CD14-positive monocyte (primary cell): ENCODE results near the gene TDP2. TPM values are rescaled to one million over a fixed set of nuclear protein-coding genes. Genes with fewer than 3 reads are reported as not detected.

Experiments
- DNase-seq, 3 donors: peaks; one replicate each; pipeline ENCODE4 v3.0.0-alpha.2; 2011 to 2022
- H2AFZ ChIP-seq: 2 replicates; pipeline ENCODE4 v1.6.0; 2012; ENCODE audit warnings: mild to moderate bottlenecking, low read depth, low read length, inconsistent platforms; ENCODE audit not compliant: insufficient read depth, poor library complexity, severe bottlenecking
- H3K27ac ChIP-seq, 2 donors: 1 replicate in 1 of 2; 2 replicates in 1 of 2; pipeline ENCODE4 v1.5.1; 2012 to 2013; ENCODE audit warnings: low read length in 2 of 2, control low read depth in 1 of 2, inconsistent platforms in 1 of 2, low read depth in 1 of 2, mild to moderate bottlenecking in 1 of 2
- H3K27me3 ChIP-seq, 2 donors: one replicate each; pipeline versions ENCODE4 v1.6.0 to v1.6.1; 2011 to 2013; ENCODE audit warnings: low read length in 2 of 2; ENCODE audit not compliant: control insufficient read depth in 2 of 2, insufficient read depth in 2 of 2
- H3K36me3 ChIP-seq, 2 donors: replicated peaks in 1 of 2; 1 replicate in 1 of 2; 2 replicates in 1 of 2; pipeline versions ENCODE4 v1.5.1 to v1.6.1; 2012 to 2013; ENCODE audit warnings: low read length in 2 of 2, control low read depth in 1 of 2, inconsistent platforms in 1 of 2, mild to moderate bottlenecking in 1 of 2; ENCODE audit not compliant: insufficient read depth in 2 of 2, control insufficient read depth in 1 of 2
- H3K4me1 ChIP-seq, 2 donors: 1 replicate in 1 of 2; 2 replicates in 1 of 2; pipeline versions ENCODE4 v1.5.1 to v1.6.1; 2012 to 2013; ENCODE audit warnings: low read length in 2 of 2, control low read depth in 1 of 2, inconsistent platforms in 1 of 2, mild to moderate bottlenecking in 1 of 2, moderate library complexity in 1 of 2; ENCODE audit not compliant: insufficient read depth in 2 of 2, control insufficient read depth in 1 of 2
- H3K4me2 ChIP-seq: replicated peaks from 2 replicates; pipeline ENCODE3; 2012; ENCODE audit warnings: low read length, moderate library complexity, mild to moderate bottlenecking; ENCODE audit not compliant: poor library complexity, severe bottlenecking; ENCODE audit errors: extremely low read depth
- H3K4me3 ChIP-seq, 3 experiments: fragments of 200-600 bp in 1 of 3; sonication (generic) in 1 of 3; replicated peaks in 1 of 3; 1 replicate in 2 of 3; 2 replicates in 1 of 3; pipeline ENCODE4 v1.5.1; 2011 to 2013; ENCODE audit warnings: low read length in 3 of 3, mild to moderate bottlenecking in 3 of 3, control low read depth in 2 of 3, low read depth in 2 of 3, inconsistent platforms in 1 of 3, moderate library complexity in 1 of 3
- H3K79me2 ChIP-seq: 2 replicates; pipeline ENCODE4 v1.6.0; 2012; ENCODE audit warnings: mild to moderate bottlenecking, control low read depth, inconsistent platforms, low read length, moderate library complexity; ENCODE audit not compliant: insufficient read depth
- H3K9ac ChIP-seq: 2 replicates; pipeline ENCODE4 v1.6.0; 2017; ENCODE audit warnings: low read length, mild to moderate bottlenecking; ENCODE audit not compliant: insufficient read depth, poor library complexity, severe bottlenecking
- H3K9me3 ChIP-seq, 2 donors: replicated peaks in 1 of 2; 1 replicate in 1 of 2; 2 replicates in 1 of 2; pipeline versions ENCODE4 v1.5.1 to v1.6.1; 2012 to 2013; ENCODE audit warnings: low read length in 2 of 2, control low read depth in 1 of 2; ENCODE audit not compliant: control insufficient read depth in 1 of 2, insufficient read depth in 1 of 2
- H4K20me1 ChIP-seq: 2 replicates; pipeline ENCODE4 v1.6.0; 2012; ENCODE audit warnings: mild to moderate bottlenecking, low read length, control low read depth, moderate library complexity; ENCODE audit not compliant: insufficient read depth
- H3K27ac Mint-ChIP-seq, 7 donors: one replicate each; pipeline ENCODE4 v1.8.0; 2020; ENCODE audit warnings: mild to moderate bottlenecking in 7 of 7, mixed read lengths in 7 of 7, moderate library complexity in 6 of 7, inconsistent platforms in 2 of 7
- H3K27me3 Mint-ChIP-seq, 3 donors: one replicate each; pipeline ENCODE4 v1.8.0; 2021 to 2022; ENCODE audit warnings: low read depth in 3 of 3, mild to moderate bottlenecking in 3 of 3, mixed read lengths in 3 of 3, moderate library complexity in 3 of 3, inconsistent platforms in 1 of 3
- H3K36me3 Mint-ChIP-seq, 2 donors: one replicate each; pipeline ENCODE4 v1.8.0; 2020; ENCODE audit warnings: mixed read lengths in 2 of 2, inconsistent platforms in 1 of 2, mild to moderate bottlenecking in 1 of 2
- H3K4me1 Mint-ChIP-seq: one replicate; pipeline ENCODE4 v1.8.0; 2020; ENCODE audit warnings: mild to moderate bottlenecking, mixed read lengths
- H3K4me3 Mint-ChIP-seq, 2 donors: one replicate each; pipeline ENCODE4 v1.8.0; 2020; ENCODE audit warnings: mild to moderate bottlenecking in 2 of 2, mixed read lengths in 2 of 2, moderate library complexity in 1 of 2
- H3K9me3 Mint-ChIP-seq, 7 donors: one replicate each; pipeline ENCODE4 v1.8.0; 2020 to 2022; ENCODE audit warnings: mixed read lengths in 7 of 7, mild to moderate bottlenecking in 6 of 7, moderate library complexity in 6 of 7, inconsistent platforms in 2 of 7
- WGBS: methylation state at CpG from one replicate; pipeline ENCODE4 v1.1.5; 2013; ENCODE audit warnings: missing lambda C conversion rate; ENCODE audit not compliant: insufficient coverage; 5-methylcytosine and 5-hydroxymethylcytosine counted together
- intact Hi-C, 2 donors: fragments of 100-400 bp; cut with micrococcal nuclease; formaldehyde crosslinking; loops; one replicate each; pipeline versions ENCODE4 v1.15.0 to v1.15.1; 2023
- polyA plus RNA-seq, 3 donors: library from polyadenylated mRNA; depleted of rRNA in 1 of 3; unstranded in 2 of 3; stranded (reverse) in 1 of 3; fragments of 300-500 nt in 2 of 3; fragments of >200 nt in 1 of 3; fragmentation: Illumina TruSeq in 2 of 3; gene quantifications; 1 replicate in 2 of 3; 2 replicates in 1 of 3; pipeline ENCODE4 v1.2.3, GENCODE V29; 2012 to 2021
- TF ChIP-seq, protein P1 (sequence below): fragments of 200-600 bp; IDR thresholded peaks from one replicate; pipeline ENCODE4 v1.8.0; 2022; ENCODE audit warnings: antibody characterized with exemption, mild to moderate bottlenecking

The TDP2 gene
- polyA plus RNA-seq, 3 donors = 21.0 to 24.2 (median 21.8) TPM

DNA sequence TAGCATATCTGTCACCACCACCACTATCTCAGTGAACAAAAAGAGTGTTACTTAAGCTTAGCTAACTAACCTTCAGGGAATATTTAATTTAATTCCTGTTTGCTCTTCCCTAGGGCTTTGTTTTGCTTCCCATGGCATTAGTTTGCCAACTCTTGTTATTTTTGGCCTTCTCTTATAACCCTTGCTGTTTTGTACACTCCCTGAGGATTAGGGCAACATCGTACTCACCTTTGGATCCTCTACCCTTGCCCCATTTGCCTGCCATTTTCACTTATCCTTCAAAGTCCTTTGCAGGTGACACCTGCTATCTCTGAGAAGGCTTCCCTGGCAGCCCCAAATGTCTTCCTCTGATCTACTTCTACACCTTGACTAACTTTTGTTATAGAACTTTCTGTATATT lies 23.9 kb upstream of the TDP2 start:
- no peak overlapping the region for H3K27ac Mint-ChIP-seq

DNA sequence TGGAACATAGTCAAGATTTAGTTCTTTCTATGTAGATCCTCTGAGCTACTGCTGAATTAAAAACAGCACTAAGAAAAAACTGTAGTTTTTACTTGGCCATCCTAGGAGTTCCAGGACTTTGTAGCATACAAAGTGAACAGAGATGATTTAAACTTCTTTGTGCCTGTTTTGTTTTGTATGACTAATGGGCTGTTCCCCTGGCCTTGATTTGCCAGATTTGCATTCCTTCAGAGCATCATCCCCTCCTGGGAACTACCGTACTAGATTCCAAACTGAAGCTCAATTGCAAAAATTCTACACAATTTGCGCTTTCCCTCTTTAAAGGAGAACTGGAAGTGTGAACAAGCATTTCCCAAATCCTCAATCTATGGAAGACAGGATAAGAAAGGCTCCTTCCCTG lies 23.3 kb upstream of the TDP2 start:
- no peak overlapping the region for H3K27ac Mint-ChIP-seq
- peaks cover 11% of the 10 kb centered on the region for H3K4me1 Mint-ChIP-seq
- intact Hi-C loops = loop anchor here in 1 of 2 donors (10.0 kb wide), 1 partner anchor 255 kb away; no protein-coding TSS in a partner anchor

More for the DNA sequence above, 23.9 kb upstream of the TDP2 start:
- Histone ChIP-seq H3K9ac (no peak overlapping the region), H2AFZ (no peak overlapping the region), H3K9me3 (no peaks in the 10 kb centered on the region), H3K4me1 (peaks cover 6 to 9% of the 10 kb centered on the region in 2 donors), H3K27ac (no peak overlapping the region), H3K27me3 (no peaks in the 10 kb centered on the region), H3K4me2 (no peak overlapping the region), H3K36me3 (no peaks in the 10 kb centered on the region), H4K20me1 (no peaks in the 10 kb centered on the region), H3K4me3 (no peak overlapping the region), H3K79me2 (no peaks in the 10 kb centered on the region)
- no peaks in the 10 kb centered on the region for H3K27me3 Mint-ChIP-seq
- no peak for DNase-seq
- peaks cover 11% of the 10 kb centered on the region for H3K4me1 Mint-ChIP-seq
- intact Hi-C loops = loop anchor here in 1 of 2 donors (10.0 kb wide), 1 partner anchor 256 kb away; no protein-coding TSS in a partner anchor
- TF ChIP-seq, protein P1, sequence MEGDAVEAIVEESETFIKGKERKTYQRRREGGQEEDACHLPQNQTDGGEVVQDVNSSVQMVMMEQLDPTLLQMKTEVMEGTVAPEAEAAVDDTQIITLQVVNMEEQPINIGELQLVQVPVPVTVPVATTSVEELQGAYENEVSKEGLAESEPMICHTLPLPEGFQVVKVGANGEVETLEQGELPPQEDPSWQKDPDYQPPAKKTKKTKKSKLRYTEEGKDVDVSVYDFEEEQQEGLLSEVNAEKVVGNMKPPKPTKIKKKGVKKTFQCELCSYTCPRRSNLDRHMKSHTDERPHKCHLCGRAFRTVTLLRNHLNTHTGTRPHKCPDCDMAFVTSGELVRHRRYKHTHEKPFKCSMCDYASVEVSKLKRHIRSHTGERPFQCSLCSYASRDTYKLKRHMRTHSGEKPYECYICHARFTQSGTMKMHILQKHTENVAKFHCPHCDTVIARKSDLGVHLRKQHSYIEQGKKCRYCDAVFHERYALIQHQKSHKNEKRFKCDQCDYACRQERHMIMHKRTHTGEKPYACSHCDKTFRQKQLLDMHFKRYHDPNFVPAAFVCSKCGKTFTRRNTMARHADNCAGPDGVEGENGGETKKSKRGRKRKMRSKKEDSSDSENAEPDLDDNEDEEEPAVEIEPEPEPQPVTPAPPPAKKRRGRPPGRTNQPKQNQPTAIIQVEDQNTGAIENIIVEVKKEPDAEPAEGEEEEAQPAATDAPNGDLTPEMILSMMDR = no peak
- 100% methylated on average over 1 of the region's 1 CpG for WGBS
- no peaks in the 10 kb centered on the region for H3K9me3 Mint-ChIP-seq
- no peak overlapping the region for H3K4me3 Mint-ChIP-seq
- peaks cover 0 to 6% of the 10 kb centered on the region in 2 donors for H3K36me3 Mint-ChIP-seq

More for the DNA sequence above, 23.3 kb upstream of the TDP2 start:
- no peaks in the 10 kb centered on the region for H3K9me3 ChIP-seq
- H3K4me1 ChIP-seq = peaks cover 6 to 9% of the 10 kb centered on the region in 2 donors
- H3K4me3 Mint-ChIP-seq = no peak overlapping the region
- no peaks in the 10 kb centered on the region for H4K20me1 ChIP-seq
- no peaks in the 10 kb centered on the region for H3K27me3 ChIP-seq
- no peak overlapping the region for H3K9ac ChIP-seq
- no peaks in the 10 kb centered on the region for H3K79me2 ChIP-seq
- H3K4me2 ChIP-seq = no peak overlapping the region
- DNase-seq = no peak
- no peak overlapping the region for H3K4me3 ChIP-seq
- no peaks in the 10 kb centered on the region for H3K9me3 Mint-ChIP-seq
- H3K36me3 ChIP-seq = no peaks in the 10 kb centered on the region
- no peak overlapping the region for H3K27ac ChIP-seq
- peaks cover 0 to 3% (median 0%) of the 10 kb centered on the region in 3 donors for H3K27me3 Mint-ChIP-seq
- no CpG with 5 or more reads among the region's 2 CpGs for WGBS
- TF ChIP-seq, protein P1 = no peak
- no peak overlapping the region for H2AFZ ChIP-seq
- H3K36me3 Mint-ChIP-seq = peaks cover 0 to 6% of the 10 kb centered on the region in 2 donors
